Measurements from ENCODE around the gene SLC25A23.

DNA sequence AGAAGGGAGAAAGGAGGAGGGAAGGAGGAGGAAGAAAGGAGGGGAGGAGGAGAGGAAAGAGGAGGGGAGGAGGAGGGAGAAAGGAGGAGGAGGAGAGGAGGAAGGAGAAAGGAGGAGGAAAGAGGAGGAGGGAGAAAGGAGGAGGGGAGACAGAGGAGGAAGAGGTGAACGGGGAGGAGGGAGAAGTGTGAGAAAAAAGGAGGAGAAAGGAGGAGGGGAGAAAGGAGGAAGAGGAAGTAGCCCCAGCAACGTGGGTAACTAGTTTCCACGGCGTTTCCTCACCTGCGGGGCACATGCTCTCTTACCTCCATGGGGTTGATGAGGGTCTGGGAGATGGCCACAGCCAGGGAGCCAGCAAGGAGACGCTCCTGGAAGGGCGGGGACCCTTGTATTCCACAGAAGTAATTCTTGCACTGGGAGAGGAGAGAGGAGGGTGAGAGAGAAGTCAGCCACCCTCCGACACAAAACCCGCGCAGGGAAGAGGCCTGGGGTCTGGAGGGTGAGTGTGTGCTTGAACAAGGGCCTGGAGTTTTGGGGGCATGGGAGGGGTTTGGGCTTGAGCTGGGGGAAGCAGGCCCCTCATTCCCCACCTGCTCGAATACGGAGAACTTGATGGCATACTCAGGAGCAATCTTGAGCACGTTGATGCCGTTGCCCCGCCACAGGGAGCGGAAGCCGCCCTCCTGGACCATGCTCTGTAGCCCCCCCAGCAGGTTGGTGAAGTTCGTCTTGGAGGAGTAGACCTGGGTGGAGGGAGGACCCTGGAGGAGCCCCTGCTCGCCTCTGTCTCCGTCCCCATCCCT lies 30.0 kb downstream of the SLC25A23 start:
- no peak for TF ChIP-seq CTCF (IDR thresholded peaks at IDR 0.05)
- no peak for TF ChIP-seq EP300 (IDR thresholded peaks at IDR 0.05; ENCODE audit: borderline replicate concordance in 1 of 2, low read depth in 1 of 2, low read length in 1 of 2)
- TF ChIP-seq RAD21 (IDR thresholded peaks at IDR 0.05; ENCODE audit: low read length), result no peak
- no peak for TF ChIP-seq RCOR1 (IDR thresholded peaks at IDR 0.05; ENCODE audit: low read length)
- no peak for TF ChIP-seq TEAD4 (IDR thresholded peaks at IDR 0.05; ENCODE audit: borderline replicate concordance, insufficient read depth)
- no peak for TF ChIP-seq RXRA (IDR thresholded peaks at IDR 0.05; ENCODE audit: borderline replicate concordance, low read depth)
- no peak for TF ChIP-seq IRF3 (IDR thresholded peaks at IDR 0.05; ENCODE audit: low read depth, low read length)
- TF ChIP-seq, protein P1, sequence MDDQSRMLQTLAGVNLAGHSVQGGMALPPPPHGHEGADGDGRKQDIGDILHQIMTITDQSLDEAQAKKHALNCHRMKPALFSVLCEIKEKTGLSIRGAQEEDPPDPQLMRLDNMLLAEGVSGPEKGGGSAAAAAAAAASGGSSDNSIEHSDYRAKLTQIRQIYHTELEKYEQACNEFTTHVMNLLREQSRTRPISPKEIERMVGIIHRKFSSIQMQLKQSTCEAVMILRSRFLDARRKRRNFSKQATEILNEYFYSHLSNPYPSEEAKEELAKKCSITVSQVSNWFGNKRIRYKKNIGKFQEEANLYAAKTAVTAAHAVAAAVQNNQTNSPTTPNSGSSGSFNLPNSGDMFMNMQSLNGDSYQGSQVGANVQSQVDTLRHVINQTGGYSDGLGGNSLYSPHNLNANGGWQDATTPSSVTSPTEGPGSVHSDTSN (IDR thresholded peaks at IDR 0.05), result no peak
